Adipocyte (in vitro differentiated cells): Measurements from ENCODE around the gene FAM53B.

Source experiments
- DNase-seq: peaks from one replicate; pipeline ENCODE4 v3.0.0-alpha.2; 2015; ENCODE audit warnings: low read depth
- H3K27me3 ChIP-seq: replicated peaks from 2 replicates; pipeline ENCODE4 v1.7.0; 2013; ENCODE audit warnings: mild to moderate bottlenecking, low read length, moderate library complexity; ENCODE audit not compliant: control insufficient read depth, insufficient read depth
- H3K36me3 ChIP-seq: 2 replicates; pipeline ENCODE4 v1.7.0; 2013; ENCODE audit warnings: low read length, mild to moderate bottlenecking, moderate library complexity; ENCODE audit not compliant: control insufficient read depth, insufficient read depth, severe bottlenecking
- H3K4me1 ChIP-seq: 2 replicates; pipeline ENCODE4 v1.7.0; 2013; ENCODE audit warnings: mild to moderate bottlenecking, low read length, moderate library complexity; ENCODE audit not compliant: control insufficient read depth, insufficient read depth
- H3K4me3 ChIP-seq: 2 replicates; pipeline ENCODE4 v1.7.0; 2013; ENCODE audit warnings: mild to moderate bottlenecking, low read length, moderate library complexity
- H3K9ac ChIP-seq: 2 replicates; pipeline ENCODE4 v1.7.0; 2013; ENCODE audit warnings: mild to moderate bottlenecking, low read length, moderate library complexity
- H3K9me3 ChIP-seq: 2 replicates; pipeline ENCODE4 v1.7.0; 2013; ENCODE audit warnings: mild to moderate bottlenecking, low read length, moderate library complexity; ENCODE audit not compliant: control insufficient read depth

FAM53B gene

DNA sequence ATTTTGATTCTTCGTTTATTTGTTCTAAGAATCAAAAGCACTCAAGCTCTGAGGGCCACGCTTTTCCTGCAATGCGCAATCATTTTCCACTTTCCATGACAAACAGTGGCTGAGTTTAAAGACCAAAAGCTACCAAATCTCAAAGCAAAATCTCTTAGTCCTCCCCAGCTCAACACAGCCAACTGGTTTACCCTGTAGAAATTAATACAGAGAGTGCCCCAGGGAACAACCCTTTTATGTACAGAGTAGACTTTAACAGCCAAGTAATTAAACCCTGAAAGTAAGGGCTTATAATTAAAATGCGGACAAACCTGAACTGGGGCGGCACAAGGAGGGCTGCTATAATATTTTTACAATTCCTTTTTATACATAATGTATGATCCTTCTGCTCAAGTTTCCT, 53.2 kb downstream of the FAM53B start:
- no peak for DNase-seq
- no peaks in the 10 kb centered on the region for H3K27me3 ChIP-seq
- H3K4me1 ChIP-seq, result no peaks in the 10 kb centered on the region
- no peak overlapping the region for H3K4me3 ChIP-seq
- H3K9ac ChIP-seq, result no peak overlapping the region
- H3K36me3 ChIP-seq, result peaks cover 62% of the 10 kb centered on the region
- H3K9me3 ChIP-seq, result no peaks in the 10 kb centered on the region

DNA sequence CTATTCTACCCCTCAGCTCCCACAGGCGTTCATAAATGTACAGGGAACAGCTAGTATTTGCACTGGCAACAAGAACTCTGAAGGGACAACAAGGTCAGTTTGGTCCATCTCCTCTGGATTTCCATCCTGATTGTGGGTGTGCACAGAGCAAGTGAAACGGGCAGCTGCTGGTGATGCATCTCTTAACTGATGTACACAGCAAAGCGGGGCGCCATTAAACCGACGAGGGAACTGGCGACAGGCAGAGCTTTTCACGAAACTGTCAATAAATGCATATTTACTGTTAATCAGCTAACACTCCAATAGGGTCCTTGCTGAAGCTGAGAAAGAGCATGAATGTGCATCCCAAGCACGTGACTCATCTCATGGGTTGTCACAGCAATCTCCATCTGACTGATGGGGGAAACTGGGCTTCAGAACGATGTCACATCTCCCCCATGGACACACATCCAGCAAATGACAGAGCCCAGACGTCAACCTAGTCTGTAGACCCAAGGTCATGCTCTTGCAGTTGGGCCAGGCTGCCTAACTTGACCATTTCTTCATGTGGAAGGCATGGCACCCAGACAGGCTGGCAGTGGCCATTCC, 54.2 kb downstream of the FAM53B start:
- H3K27me3 ChIP-seq, result no peaks in the 10 kb centered on the region
- DNase-seq, result no peak
- H3K4me1 ChIP-seq, result no peaks in the 10 kb centered on the region
- H3K9me3 ChIP-seq, result no peaks in the 10 kb centered on the region
- H3K36me3 ChIP-seq, result peaks cover 59% of the 10 kb centered on the region
- no peak overlapping the region for H3K9ac ChIP-seq
- H3K4me3 ChIP-seq, result no peak overlapping the region

DNA sequence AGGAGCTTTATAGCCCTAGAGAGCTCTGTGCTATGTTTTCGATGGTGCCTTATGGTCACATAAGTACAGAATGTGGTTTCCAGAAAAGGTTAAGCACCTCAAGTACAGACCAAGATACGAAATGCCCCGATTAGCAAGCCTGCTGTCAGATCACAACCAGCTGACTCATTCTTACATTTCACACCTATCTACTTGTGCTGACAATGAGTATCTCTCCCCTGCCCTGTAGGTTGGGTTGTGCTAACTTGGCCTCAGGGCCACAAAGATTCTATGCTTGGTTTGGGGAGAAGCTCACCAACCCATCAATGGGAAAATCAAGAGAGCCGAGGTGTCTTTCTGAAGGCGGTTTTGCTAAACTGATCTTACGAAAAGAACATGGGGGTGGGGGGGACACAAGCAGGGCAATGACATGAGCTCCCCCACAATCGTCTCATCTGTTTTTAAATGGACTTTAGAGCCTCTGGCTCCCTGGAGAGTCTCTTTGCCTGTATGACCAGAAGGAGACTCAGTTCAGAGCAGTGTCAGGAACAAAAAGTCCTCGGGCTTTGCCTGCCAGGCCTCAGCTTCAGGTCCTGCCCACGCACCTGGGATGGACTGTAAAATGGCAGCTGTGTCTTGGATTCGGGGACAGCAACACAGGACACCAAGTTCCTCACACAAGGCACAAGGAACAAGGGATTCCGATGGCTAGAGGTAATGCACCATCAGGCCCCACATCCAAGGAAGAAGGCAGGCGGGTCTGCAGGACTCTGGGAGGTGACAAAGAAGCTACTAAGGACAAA, 55.1 kb downstream of the FAM53B start:
- Histone ChIP-seq H3K9me3 (no peaks in the 10 kb centered on the region), H3K4me1 (no peaks in the 10 kb centered on the region), H3K4me3 (no peak overlapping the region), H3K36me3 (peaks cover 50% of the 10 kb centered on the region), H3K27me3 (no peaks in the 10 kb centered on the region), H3K9ac (no peak overlapping the region)
- DNase-seq, result no peak

DNA sequence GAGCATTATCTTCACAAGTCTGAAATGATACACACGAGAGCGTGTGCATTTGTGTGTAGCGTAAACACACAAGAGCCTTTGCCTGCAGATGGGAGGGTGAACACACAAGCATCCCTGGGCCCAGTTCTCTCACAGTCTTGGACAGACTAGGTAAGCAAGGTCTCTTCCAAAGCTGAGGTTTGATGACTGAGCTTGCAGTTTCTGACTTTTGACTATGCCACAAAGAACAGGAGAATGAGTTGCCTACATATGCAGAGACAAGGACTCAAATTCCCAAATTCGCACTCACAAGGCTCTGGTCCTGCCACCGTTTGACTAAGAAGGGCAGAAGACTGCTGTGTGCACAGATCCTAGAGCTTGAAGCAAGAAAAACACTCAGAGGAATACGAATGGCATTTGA, 55.8 kb downstream of the FAM53B start:
- Histone ChIP-seq H3K27me3 (no peaks in the 10 kb centered on the region), H3K9ac (no peak overlapping the region), H3K36me3 (peaks cover 44% of the 10 kb centered on the region), H3K4me1 (no peaks in the 10 kb centered on the region), H3K4me3 (no peak overlapping the region), H3K9me3 (no peaks in the 10 kb centered on the region)
- DNase-seq, result no peak

DNA sequence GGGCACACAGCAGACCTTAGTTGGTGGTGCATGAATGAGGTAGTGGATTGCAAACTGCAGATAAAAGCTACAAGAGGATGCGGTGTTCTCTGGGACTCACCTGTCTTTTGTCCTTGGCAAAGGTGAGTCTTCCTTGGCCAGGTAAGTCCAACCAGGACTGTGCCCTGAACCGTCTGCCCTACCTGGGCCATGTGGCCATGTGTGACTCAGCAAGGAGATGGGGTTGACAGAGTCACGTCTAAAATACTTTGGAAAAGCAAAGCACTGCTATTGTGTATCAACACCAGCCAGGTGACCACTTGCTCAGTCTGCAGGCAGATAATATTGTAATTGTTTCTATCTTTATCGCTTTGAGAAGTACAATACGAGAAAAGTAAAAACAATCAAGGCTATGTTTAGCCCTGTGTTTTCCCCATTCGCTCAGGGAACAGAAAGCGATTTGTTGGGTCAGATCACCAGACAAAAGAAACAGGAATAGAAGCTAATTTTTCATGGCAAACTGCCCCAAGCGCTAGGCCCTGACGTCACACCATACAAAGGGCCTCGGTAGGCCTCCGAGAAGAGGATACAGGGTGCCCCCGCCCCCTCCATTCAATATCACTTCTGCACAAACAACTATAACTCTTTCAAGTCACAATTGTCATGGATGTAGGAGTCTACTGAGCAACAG, 57.3 kb downstream of the FAM53B start:
- Histone ChIP-seq H3K36me3 (peaks cover 42% of the 10 kb centered on the region), H3K4me3 (no peak overlapping the region), H3K4me1 (no peaks in the 10 kb centered on the region), H3K9me3 (no peaks in the 10 kb centered on the region), H3K27me3 (no peaks in the 10 kb centered on the region), H3K9ac (no peak overlapping the region)
- DNase-seq, result no peak

DNA sequence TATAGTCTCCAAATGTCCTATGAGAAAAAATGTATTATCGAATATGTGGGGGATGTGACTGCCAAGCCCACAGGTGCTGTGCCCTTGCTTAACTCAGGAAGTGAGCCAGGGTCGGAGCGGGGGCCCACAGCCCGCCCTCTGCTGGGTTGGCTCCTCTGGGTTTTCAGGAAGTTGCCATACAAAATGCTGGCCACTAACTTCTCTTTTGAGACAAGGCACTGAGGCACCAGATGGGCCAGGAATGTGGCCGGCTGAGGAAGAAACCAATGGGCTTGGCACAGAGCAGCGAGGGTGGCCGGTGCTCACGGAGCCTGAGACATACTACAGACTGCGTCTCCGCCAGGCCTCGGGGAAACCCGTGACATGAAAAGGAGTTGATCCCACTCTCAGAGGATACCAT, 58.9 kb downstream of the FAM53B start:
- Histone ChIP-seq H3K9ac (no peak overlapping the region), H3K36me3 (peaks cover 40% of the 10 kb centered on the region), H3K4me3 (no peak overlapping the region), H3K9me3 (no peaks in the 10 kb centered on the region), H3K4me1 (peaks cover 9% of the 10 kb centered on the region), H3K27me3 (no peaks in the 10 kb centered on the region)
- no peak for DNase-seq

DNA sequence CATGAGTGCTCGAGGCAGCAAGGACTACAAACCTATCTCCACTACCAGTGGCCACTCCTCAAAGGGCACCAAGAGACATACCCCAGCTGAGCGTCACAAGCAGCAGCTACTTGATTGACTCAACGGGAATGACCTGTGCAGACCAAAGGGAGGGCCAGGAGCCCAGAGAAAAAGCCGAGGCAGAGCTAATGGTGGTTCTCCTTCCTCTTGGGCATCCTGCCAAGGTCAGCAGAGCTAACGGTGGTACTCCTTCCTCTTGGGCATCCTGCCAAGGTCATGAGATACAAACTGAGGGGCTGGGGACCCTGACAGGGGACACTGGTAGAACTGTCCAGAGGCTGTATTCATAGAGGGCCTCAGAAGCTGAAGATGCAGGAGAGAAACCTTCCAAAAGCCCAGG, 60.4 kb downstream of the FAM53B start:
- no peak for DNase-seq
- Histone ChIP-seq H3K9ac (no peak overlapping the region), H3K9me3 (no peaks in the 10 kb centered on the region), H3K36me3 (peaks cover 26% of the 10 kb centered on the region), H3K4me3 (no peak overlapping the region), H3K27me3 (no peaks in the 10 kb centered on the region), H3K4me1 (peaks cover 13% of the 10 kb centered on the region)

DNA sequence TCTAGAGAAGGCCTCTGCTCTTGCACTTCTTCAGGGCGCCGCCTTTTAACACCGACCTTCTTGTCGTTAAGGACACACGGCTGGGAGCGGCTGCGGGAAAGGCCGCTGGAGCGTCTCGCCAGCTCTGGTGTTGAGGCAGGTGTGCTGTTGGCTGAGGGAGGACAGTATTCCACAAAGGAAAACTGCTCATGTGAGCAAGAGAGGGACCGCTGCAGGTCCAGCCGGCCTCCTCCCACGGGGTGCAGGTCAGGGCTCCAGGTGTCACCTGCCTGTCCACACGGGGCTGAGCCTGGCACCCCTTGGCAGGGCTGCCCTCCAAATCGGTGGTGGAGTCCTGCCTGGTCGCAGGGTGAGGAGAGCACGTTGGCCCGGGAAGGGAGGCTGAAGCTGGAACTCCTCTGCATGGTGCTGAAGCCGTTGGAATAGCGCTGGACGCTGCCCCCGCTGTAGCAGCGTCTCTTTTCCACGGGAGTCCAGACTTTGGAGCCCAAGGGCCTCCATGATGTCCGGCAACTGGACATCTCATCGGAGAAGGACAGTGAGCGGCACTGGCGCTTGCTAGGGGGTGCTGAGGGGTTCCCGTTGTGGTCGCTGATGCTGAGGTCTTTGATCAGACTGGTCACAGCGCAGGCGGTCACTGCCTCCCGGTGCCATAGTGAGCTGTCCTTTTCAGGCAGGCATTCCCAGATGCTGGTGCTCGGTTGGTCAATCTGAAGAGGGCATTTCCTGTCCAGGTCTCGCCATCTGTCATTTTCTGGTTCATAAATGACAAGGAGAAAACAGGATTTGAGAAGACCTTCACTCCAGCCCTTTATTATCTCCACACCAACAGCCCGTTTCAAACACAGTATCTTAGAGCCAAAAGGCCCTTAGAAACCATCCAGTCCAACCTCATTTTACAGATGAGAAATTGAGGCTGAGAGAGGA, 62.3 kb downstream of the FAM53B start:
- DNase-seq, result no peak
- Histone ChIP-seq H3K4me1 (peaks cover 32% of the 10 kb centered on the region), H3K9me3 (no peaks in the 10 kb centered on the region), H3K36me3 (peaks cover 17% of the 10 kb centered on the region), H3K27me3 (no peaks in the 10 kb centered on the region), H3K4me3 (no peak overlapping the region), H3K9ac (no peak overlapping the region)

DNA sequence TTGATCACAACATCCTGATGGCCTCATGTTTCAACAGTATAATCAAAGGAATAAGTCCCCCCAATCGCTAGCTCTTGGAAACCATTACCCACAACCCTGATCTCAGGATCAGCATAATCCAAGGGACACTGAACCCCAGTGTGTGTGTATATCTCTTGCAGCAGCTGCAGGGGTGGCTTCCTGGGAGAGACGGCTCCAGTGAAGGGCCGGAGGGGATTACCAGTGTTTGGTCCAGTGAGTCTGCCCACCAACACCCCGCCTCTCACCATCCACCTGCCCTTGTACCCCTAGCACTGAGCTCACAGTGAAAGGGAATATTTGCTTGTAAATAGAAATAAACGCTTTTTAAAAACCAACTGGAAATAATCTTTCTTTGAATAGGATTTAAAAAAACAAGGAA, 63.1 kb downstream of the FAM53B start:
- H3K4me1 ChIP-seq, result peaks cover 36% of the 10 kb centered on the region
- no peak overlapping the region for H3K9ac ChIP-seq
- no peak for DNase-seq
- H3K4me3 ChIP-seq, result no peak overlapping the region
- H3K9me3 ChIP-seq, result no peaks in the 10 kb centered on the region
- peaks cover 17% of the 10 kb centered on the region for H3K36me3 ChIP-seq
- no peaks in the 10 kb centered on the region for H3K27me3 ChIP-seq

DNA sequence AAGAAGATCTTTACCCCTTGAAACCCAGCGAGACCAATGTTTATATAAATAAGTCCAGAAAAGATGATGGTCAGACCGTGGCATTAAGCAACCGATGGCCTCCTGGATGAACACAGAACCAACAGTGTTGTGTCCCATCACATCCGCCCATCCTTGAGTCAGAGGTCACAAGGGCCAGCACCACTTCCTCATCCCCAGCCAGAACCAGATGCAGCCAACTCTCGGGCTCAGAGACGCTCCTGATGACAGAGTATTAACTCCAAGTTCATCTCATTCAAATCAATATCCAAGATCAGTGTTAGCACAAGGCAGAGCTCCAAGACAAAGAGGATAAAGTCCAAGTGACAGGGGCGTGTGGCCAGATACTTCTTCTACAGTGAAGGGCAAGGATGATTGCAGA, 63.5 kb downstream of the FAM53B start:
- peaks cover 17% of the 10 kb centered on the region for H3K36me3 ChIP-seq

DNA sequence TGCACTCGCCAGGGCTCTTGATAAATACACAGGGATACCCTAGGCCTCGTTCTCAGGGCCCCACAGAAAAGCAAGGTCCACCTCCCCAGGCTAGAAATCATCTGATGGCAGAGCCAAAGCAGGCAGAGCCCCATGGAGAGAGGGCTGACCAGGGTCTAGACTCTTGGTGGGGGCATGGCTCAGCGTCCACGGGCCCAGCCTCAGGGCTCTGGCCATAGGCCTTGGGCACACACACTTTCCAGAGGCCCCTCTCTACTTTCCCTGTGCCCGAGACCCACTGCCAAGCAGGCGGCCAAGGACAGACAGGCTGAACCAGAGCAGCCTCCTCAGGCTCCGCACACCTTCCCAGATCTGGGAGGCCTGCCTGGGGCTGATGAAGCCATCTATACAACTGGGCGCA, 64.8 kb downstream of the FAM53B start:
- Histone ChIP-seq H3K9me3 (no peaks in the 10 kb centered on the region), H3K4me1 (peaks cover 48% of the 10 kb centered on the region), H3K36me3 (peaks cover 14% of the 10 kb centered on the region), H3K9ac (no peak overlapping the region), H3K4me3 (no peak overlapping the region), H3K27me3 (no peaks in the 10 kb centered on the region)
- no peak for DNase-seq

More for the DNA sequence above, 63.5 kb downstream of the FAM53B start:
- no peak for DNase-seq
- H3K9ac ChIP-seq, result no peak overlapping the region
- H3K27me3 ChIP-seq, result no peaks in the 10 kb centered on the region
- no peaks in the 10 kb centered on the region for H3K9me3 ChIP-seq
- no peak overlapping the region for H3K4me3 ChIP-seq
- peaks cover 36% of the 10 kb centered on the region for H3K4me1 ChIP-seq
